HG02623 (cell line): ENCODE results near the gene TGDS.
"Not testable (repeated sequence)": the region's sequence is repeated elsewhere in the genome, so short reads cannot be mapped to it uniquely, and the experiment has no call there.

ENCODE experiments used
- ATAC-seq: cut with Tn5 transposase; IDR thresholded peaks from one replicate; pipeline ENCODE4 v1.9.1; 2021; ENCODE audit warnings: moderate library complexity; ENCODE audit not compliant: unreplicated experiment

Gene TGDS

GRCh38 chr13:94595950-94596574, at the start of gene TGDS:
Gene TGDS, minus strand, starts transcription at chr13:94596152. Its CDS starts 16 bp downstream, at chr13:94596136.
- peak; percentile 97 for ATAC-seq

- ATAC-seq = no peak
These were observed 45.5 kb upstream of the TGDS start for GRCh38 chr13:94641409-94641941.

DNA sequence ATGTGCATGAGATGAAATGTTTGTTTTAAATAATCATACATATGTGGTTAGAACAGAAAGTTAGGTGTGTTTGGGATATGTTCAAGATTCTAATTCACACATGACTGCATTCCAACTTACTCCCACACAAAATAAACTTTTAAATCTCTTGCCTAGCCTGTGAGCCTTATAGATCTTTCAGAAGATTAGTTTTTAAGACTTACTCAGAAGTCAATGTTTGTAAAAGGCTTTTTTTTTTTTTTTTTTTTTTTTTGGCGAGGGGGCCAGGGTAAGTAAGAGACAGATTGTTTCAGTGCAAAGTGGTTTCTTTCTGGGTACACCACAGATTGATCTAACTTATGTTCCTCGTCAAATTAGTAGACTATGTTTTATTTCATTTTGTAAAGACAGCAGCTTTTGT, 44.8 kb upstream of the TGDS start:
- no peak for ATAC-seq

DNA sequence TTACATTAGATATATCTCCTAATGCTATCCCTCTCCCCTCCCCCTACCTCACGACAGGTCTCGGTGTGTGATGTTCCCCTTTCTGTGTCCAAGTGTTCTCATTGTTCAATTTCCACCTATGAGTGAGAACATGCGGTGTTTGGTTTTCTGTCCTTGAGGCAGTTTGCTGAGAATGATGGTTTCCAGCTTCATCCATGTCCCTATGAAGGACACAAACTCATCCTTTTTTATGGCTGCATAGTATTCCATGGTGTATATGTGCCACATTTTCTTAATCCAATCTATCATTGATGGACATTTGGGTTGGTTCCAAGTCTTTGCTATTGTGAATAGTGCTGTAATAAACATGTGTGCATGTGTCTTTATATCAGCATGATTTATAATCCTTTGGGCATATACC, 41.7 kb upstream of the TGDS start:
- ATAC-seq = not testable (repeated sequence)

DNA sequence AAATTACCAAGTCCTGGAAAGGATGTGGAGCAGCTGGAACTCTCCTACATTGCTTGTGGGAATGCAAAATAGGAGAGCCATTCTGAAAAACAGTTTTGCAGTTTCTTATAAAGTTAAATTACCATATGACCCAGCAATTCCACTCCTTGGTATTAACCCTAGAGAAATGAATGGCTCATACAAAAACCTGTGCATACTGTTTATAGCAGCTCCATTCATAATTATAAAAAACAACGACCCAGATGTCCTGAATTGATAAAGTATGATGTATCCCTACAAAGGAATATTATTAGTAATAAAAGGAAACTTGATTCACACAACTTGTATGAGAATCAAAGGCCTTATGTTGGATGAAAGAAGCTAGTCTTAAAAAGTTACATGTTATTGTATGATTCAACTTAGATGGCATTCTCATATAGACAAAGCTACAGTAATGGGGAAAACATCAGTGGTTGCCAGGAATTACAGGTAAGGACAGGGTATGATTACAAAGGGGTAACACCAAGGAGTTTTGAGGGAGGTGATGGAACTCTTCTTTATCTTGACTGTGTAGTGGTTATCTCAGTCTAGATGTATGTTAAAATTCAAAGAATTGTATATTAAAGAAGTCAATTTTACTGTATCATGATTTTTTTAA, 41.1 kb upstream of the TGDS start:
- ATAC-seq = no peak

- not testable (repeated sequence) for ATAC-seq
These were observed 40.1 kb upstream of the TGDS start for GRCh38 chr13:94636096-94636495.

DNA sequence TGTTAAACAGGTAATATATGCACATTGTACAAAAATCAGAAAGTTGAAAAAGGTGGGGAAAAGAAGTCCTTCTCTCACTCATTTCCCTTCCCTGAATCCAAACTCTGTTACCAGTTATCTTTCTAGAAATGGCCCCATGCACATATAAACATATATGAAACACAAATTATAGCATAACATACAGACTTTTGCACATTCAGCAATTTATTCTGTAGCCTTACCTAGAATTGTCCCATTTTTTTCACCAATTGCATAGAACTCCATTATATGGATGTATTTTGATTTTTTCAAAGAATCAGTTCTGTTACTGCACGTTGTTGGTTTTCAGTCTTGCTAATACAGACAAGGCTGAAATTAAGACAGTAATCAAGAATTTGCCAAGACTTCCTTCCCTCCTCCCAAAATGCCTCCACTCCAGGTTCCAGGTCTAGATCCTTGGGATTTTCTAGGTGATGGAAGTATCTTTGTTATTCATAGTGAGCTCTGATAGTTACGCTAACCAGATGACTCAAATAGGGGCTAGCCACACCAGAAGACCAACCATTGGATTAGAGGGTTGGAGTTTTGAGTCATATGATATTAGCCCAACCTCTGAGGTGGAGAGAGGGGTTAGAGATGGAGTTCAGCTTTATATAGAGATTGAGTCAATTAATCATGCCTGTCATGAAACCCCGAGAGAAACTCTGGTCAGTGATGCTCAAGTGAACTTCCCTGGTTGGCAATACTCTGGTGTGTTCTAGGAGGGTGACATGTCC, 36.5 kb upstream of the TGDS start:
- no peak for ATAC-seq

- ATAC-seq = no peak
These were observed 34.9 kb upstream of the TGDS start for GRCh38 chr13:94630858-94631257.

DNA sequence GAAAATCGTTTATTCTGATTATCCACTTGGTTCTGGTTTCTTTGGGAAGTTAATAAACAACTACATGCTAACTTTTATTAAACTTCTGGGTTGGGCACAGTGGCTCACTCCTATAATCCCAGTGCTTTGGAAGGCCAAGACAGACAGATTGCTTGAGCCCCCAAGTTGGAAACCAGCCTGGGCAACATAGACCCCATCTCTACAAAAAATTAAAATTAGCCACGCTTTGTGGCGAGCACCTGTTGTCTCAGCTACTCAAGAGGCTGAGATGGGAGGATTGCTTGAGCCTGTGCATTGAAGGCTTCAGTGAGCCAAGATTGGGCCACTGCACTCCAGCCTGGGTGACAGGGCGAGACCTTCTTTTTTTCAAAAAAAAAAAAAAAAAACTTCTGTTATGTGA, 27.4 kb upstream of the TGDS start:
- ATAC-seq = no peak

DNA sequence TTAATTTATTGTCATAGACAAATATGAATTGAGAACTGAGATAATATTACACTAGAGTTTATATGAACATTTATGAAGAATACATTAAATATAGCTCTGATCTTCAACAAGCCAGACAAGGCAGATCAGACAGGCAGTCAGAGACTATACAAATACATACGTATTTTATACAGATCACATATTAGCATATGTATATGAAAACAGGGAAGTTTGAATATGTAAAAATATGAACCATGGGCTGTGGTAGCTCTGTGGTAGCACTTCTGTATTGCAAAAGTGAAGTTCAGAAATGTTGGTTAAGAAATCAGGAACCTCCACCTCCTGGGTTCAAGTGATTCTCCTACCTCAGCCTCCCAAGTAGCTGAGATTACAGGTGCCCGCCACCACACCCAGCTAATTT, 26.4 kb upstream of the TGDS start:
- no peak for ATAC-seq

DNA sequence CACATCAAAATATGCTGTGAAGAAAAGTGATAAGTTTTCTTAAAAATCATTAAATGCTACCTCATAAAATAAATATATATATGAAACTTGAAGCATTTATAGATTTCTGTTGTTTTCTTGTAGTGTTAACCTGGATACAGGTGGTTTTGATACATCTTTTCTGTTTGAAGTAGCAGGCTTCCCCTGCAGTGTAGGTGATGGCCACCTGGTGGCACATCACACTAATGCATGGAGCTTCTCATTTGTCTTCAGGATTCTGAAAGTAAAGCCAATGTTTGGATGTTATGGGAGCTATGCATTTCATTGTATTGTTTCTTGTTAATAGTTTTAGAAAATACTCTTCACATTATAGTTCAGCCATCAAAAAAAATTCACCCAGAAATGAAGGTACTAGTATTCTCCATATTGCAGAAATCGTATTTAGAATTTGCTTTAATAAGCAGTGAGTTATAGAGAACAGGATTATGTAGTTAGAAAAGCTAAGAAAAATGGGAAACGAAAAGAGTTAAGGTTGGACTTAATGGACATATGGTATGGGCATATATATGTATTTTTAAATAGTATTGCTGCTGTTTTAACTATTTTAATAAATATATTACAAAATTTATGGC, 24.4 kb upstream of the TGDS start:
- peak; percentile 63 for ATAC-seq

DNA sequence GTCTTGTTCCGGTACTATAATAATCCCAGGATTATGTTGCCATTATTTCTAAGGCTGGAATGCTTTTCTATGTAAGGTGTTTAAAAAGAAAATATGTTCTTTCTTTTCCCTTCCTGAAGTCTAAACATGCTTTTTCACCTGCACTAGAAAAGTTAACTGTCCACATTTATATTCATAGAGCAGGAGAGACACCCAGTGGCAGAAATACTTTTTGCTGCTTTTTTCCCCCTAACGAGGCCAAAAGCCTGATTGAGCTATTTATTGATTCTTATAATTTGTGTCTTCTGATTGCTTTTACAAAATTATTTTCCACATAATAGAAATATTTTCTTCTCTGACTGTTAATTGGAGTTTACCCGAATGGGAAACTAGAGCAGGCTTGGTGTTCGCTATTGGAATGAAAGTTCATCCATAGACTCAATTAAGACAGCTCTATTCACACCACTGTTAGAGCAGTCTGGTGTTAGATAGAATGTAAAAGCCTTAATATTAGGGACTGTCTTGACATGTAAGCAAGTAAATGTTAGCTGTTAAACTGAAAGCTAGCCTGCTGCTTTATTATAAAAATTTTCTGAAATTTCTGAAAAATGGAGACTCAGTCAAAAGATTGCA, 21.5 kb upstream of the TGDS start:
- no peak for ATAC-seq

GRCh38 chr13:94613051-94613450, 17.1 kb upstream of the TGDS start:
- no peak for ATAC-seq

- ATAC-seq = no peak
These were observed 16.1 kb upstream of the TGDS start for GRCh38 chr13:94612050-94612449.

DNA sequence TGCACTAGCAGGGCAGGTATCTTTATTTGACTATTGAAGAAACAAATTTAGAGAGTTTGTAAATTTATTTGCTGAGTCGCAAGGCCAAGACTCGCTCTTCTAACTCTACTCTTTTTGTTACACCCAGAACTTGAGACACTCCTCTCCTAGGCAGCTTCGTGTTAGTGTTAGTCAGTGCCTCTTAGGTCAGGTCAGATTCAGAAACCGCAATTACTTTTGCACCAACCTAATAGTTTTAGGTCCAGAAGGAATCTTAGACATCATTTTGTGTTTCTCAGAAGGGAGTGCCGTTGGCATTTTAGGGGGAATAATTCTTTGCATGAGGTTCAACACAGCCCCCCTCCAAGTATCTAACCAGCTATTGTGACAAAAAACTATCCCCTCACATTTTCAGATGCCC, 14.5 kb upstream of the TGDS start:
- no peak for ATAC-seq

- ATAC-seq = no peak
These were observed 13.2 kb upstream of the TGDS start for GRCh38 chr13:94609196-94609595.

GRCh38 chr13:94608586-94608985, 12.6 kb upstream of the TGDS start:
- no peak for ATAC-seq

DNA sequence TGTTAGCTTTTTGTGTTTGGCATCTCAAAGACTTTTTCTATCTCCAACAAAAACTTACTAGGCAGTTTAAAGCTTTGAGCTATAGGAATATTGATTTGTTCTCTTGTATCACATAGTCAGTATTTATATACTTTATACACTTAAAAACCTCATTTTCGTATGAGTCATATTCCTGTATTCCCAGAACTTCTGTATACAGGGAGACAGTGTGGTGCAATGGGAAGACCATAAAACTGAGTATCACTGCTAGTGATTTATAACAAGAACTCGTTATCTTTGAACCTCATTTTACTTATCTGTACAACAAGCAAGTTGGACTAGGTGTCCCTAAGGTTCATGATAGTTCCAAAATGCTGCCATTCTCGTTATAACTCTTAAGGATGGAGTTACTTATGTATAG, 12.0 kb upstream of the TGDS start:
- ATAC-seq = no peak

DNA sequence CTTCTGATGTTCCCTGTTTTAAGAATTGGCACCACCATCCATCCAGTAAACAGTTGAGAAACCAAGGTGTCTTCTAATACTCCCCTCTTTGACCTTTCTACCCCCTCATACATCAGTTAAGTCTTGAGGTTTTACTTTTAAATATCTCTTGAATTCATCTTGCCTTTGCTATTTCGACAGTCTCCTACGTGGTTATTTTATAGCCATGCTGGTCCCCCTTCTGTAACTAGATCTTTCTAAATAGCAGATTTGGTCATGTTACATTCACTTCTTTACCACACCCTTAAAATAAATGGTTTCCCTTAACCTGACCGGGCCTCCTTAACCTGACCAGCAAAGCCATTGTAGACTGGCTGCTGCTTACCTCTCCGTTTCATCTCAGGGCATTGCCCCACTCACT, 11.1 kb upstream of the TGDS start:
- no peak for ATAC-seq

- ATAC-seq = no peak
These were observed 6.5 kb upstream of the TGDS start for GRCh38 chr13:94602467-94602866.
